Suppressor macrophage treated with lipopolysaccharide for 1 hour (primary cell): ENCODE data around the gene CELSR2.

Source experiments
- DNase-seq, 3 donors: peaks; one replicate each; pipeline ENCODE4 v3.0.0-alpha.2; 2020 to 2022

The CELSR2 gene

DNA sequence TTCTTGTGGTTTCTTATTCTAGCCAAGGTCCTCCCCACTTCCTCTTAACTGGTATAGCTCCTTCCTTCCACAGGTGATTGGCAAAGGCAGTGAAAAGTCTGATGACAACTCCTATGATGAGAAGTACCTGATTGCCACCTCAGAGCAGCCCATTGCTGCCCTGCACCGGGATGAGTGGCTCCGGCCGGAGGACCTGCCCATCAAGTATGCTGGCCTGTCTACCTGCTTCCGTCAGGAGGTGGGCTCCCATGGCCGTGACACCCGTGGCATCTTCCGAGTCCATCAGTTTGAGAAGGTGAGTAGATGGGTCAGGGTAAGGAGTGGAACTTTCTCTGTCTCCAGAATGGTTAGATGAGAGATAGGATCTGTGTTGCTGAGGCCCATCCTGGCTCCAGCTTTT lies 14.2 kb upstream of the CELSR2 start:
- DNase-seq: no peak

DNA sequence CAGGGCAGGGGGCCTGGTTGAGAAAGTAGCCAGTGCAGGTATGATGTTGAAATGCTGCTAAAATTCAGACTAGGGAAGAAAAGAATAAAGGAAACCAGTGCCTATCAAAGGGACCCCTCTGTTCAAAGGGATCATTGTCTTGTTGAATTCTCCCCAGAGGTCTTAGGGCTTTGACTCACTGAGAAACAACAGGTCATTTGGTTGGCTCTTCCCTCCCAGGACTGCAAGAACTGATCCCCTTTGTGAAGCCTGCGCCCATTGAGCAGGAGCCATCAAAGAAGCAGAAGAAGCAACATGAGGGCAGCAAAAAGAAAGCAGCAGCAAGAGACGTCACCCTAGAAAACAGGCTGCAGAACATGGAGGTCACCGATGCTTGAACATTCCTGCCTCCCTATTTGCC lies 11.8 kb upstream of the CELSR2 start:
- DNase-seq: no peak

DNA sequence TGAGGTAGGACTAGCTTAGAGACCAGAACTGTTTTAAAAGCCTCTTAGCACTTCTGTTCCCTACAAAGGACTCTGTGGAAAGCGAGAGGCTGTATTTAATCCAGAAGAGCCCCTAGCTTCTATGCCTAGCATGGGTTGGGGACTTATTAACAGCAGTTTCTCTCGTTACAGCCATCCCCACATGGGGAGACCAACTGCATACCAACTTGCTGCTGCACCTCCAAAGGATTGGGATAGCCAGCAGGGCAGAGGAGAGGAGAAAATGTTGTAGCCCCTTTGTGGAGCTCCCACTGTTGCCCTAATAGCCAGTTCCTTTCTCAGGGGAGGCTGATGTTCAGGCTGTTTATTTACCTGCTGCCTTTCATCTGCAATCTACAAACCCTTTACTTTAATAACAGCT lies 11.0 kb upstream of the CELSR2 start:
- no peak for DNase-seq

DNA sequence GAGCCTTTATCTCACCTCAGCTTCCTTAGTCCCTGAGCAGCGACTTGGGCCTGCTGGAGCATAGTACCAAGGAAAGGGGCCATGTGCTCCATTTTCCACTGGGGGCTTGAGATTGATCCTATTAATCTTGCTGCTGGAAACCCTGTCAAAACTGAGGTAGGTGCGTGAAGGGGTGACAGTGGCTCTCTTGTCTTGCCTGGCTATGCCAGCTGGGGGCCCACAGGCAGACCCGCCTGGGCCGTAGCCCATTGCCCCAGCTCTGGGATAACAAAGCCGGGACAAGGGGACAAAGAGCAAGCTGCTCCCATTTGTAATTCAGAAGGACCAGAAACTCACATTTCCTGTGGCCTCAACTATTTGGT lies 10.3 kb upstream of the CELSR2 start:
- no peak for DNase-seq

DNA sequence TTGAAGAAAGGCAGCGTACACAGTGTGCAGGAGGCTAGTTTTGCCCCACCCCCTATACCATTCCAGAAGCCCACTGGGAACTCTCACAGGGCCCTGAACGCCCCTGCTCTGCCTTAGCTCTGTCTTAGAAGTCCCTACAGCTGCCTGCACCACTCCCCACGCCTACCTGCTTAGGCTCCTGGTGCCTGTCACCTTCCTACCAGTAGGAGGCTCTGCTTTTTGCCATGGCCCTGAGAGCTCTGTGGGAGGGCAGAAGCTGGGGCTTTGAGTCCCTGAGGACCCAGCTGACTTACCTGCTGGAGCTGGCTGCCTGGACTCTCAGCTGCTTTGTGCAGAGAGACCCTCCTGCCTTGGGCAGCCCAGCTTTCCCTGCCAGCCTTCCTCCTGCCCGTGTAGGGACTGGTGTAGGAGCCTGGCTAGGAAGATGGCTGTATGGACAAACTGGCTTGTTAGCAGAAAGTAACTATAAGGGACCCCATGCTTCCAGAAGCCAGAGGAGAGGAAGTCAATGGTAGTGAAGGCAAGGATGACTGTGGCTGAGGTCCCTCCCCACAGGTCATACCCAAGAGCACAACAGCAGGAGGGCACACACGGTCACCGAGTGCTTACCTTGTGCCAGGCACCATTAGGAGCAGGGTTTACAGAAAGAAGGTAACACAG lies 9.8 kb upstream of the CELSR2 start:
- DNase-seq: peak in 2 of 3 donors; percentile 31 to 45

DNA sequence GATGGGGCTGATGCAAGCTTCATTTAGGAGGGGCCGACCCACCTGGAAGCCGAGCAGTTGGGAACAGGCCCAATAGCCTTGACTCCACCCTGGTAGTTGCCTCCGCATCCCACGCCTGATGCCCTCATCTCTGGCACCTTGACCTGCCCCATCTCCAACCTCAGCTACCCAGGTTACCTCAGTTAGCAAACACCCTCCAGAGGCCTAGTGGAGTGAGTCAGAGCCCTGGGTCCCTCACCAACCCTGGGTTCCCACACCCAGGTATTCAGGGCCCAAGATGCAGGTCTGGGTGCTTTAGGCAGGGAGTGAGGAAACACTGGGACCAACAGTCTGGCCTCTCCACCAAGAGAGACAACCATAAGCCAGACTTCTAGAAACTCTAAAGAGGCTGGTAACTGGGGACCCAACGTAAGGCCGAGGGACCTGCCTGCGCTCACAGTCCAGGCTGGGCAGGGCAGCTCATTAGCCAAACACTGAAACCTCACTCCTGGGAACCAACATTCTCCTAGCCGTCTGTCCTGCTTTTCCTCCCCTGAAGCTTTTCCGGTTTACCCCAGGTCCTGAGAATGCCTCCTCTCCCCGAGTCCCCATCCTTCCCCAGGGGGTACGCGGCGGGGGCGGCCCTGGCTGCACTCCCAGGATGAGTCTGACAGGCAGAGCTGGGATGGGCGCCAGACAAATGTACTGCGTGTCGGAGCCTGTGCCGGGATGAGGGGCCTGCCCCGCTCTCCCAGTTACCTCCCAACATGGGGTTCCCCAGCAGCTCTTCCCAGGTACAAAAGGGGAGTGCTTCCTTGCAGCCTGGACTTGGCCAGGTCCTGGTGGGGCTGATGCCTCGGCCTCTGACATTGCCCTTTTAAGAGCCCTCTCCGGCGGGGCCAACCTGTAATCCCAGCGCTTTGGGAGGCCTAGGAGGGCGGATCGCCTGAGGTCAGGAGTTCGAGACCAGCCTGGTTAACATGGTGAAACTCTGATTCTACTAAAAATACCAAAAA lies 8.9 kb upstream of the CELSR2 start:
- peak in 2 of 3 donors; percentile 12 to 27 for DNase-seq

DNA sequence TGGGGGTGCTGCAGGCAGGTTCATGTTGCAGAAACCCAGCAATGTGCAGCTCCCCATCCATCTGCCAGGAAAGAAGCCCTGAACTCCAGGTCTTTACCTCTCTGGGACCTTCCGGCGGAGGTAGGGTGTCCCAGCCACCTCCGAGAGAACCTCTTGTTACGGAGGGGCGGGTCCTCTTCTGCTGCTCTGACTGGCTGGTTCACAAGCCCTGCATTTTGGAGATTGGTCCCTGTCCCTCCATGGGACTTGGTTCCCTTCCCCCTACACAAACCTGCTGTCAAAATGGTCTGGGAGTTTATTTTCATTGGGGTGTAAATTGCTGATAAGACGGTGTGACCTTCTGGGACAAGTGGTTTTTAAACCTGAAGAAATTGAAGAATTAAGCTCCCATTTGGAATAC lies 8.0 kb upstream of the CELSR2 start:
- no peak for DNase-seq

DNA sequence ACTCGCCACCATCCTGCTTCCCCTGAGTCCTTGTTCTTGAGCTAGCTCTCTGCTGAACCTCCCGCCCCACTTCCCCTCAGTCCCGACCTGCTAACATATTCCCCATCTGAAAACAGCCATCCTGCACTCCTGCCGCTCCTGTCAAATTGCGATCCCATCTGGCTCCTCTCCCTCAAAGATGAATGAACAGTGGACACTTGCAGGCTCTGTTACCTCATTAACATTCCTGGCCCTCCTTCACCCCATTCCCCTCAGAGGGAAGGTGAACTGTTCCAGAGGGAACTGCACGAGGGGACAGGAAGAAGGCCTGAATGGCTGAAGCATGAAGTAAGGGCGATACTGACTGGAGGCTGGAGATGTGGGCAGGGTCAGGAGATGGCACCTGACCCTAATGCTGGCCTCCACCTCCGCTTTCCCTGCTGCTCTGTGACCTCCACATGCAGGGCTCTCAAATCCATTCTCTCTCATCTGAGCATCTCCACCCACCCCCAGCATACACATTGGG lies 7.4 kb upstream of the CELSR2 start:
- DNase-seq: no peak

DNA sequence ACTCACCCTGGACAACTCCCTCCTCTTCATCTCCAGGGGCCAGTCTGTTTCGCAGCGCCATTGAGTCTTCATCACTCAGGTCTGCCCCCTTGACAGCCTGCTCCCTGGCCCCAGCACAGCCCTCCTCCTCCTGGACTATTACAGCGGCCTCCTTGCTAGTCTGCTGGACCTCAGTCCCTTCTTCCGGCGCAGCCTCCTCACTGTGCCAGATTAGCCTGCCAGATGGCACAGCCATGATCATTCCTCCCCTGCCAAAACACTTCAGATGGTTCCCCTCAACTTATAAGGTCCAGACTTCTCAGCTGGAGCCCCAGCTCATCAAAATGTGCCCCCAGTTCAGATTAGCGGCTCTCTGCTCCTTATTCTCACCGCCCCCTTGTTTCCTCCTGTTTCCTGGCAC lies 7.0 kb upstream of the CELSR2 start:
- DNase-seq: no peak

DNA sequence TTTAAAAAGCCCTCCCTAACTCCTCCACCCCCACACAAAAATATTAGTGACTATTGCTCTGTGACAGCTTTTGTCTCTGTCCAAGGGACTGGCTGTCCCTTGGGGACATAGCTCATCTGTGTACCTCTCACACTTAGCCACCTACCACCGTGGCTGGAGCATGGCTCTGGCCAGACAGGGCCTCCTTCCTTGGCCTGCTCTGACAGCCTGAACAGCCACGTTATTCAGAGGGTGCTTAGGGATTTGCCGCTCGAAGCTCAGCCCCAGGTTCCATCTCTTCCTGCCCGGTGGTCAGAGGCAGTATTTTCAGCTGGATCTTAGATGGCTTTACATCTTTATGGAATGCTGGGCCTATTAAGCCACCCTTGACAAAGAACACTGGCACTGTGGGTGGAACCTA lies 6.1 kb upstream of the CELSR2 start:
- DNase-seq: no peak

DNA sequence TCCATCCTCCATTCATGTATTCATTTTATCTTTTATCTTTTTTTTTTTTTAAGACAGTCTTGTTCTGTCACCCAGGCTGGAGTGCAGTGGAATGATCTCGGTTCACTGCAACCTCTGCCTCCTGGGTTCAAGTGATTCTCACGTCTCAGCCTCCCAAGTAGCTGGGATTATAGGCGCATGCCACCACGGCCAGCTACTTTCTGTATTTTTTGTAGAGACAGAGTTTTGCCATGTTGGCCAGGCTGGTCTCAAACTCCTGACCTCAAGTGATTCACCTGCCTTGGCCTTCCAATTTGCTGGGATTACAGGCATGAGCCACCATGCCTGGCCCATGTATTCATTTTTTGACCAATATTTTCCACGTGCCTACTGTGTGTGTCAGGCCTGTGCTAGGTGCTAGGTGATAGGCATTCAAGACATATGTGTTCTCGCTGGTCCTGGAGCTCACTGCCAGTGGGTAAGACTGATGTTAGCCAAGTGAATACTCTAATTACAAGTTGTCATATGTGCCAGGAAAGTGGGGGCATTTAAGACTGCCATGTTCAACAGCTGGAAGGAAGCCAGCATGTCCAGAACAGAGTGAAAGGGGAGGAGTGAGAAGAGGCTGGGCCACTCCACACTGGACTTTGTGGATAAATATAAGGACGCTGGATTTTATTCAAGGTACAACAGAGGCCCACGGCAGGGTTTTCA lies 5.3 kb upstream of the CELSR2 start:
- no peak for DNase-seq

DNA sequence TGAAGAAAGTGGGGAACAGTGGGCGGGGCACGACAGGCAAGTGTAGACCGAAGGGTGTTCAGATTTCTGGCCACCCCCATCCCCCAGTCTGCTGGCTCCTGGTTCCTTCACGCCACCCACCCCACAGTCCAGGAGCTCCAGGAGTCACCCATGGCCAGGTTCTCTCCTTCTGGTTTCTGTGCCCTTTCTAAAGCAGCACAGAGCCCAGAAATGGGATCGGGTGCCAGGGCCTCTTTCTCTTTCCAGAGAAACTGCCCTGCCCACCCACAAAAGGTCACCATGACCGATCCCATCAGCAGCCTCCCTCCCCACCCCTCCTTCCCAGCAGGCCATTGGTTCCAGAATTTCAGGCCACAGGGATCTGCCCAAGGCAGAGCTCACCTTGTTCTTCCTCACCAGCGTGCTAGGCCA lies 3.2 kb upstream of the CELSR2 start:
- no peak for DNase-seq

DNA sequence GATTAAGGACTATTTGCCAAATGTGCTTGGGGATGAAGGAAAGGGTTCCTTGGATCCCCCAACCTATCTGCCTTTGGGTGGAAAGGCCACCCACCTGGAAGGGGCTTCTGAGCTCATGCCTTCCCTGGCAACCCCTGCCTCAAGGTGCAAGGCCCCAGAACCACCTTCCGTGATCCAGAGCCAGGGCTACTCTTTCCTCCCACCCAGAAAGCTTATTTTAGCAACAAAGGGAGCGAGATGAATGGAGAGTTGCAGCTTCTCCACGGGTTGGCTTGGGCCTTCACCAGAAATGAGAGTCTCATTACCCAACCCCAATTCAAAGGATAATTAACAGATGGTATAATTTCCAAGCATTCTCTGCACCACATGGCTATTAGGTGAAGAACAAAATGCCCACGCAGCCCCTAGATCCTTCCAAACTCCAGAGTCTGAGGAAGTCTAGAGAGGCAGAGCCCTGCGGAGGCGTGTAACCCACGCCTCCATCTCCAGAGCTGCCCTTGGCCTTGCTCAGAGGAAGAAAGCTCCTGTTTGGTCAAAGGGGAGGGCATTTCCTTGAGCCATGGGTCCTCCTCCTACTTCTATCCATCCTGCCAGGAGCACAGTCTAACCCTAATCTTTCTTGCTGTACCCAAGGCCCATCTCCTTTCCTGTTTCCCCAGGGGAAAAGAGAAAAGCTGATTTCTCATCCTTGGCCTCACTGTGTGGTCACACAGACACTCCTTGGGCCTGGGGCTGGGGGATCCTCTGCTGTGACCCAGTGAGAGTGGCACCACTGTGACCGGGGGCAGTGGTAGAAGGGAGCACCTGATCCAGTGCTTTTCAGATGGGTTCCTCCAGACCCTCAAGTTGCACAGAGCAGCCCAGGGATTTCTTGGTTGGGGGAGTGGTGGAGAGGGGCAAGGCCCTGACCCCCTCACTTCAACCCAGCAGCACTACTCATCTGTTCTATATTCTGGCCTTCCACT lies 1.7 kb upstream of the CELSR2 start:
- DNase-seq: peak in 2 of 3 donors; percentile 9 to 19

DNA sequence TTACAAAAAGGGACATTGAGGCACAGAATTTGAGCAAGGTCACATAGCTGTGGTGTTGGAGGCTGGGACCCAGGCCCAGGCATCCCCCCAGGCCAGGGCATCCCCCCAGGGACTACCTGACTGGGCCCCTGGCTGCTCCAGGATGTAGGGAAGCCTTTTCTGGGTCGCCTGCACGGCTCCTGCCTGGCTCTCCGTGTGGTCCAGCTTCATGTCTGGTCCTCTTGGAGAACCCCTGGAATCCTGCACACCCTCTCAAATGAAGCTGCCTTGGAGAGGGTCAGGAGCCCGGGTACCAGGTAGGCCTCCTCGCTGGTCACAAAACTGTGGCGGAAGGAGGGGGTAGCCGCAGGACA lies 919 bp upstream of the CELSR2 start:
- no peak for DNase-seq

DNA sequence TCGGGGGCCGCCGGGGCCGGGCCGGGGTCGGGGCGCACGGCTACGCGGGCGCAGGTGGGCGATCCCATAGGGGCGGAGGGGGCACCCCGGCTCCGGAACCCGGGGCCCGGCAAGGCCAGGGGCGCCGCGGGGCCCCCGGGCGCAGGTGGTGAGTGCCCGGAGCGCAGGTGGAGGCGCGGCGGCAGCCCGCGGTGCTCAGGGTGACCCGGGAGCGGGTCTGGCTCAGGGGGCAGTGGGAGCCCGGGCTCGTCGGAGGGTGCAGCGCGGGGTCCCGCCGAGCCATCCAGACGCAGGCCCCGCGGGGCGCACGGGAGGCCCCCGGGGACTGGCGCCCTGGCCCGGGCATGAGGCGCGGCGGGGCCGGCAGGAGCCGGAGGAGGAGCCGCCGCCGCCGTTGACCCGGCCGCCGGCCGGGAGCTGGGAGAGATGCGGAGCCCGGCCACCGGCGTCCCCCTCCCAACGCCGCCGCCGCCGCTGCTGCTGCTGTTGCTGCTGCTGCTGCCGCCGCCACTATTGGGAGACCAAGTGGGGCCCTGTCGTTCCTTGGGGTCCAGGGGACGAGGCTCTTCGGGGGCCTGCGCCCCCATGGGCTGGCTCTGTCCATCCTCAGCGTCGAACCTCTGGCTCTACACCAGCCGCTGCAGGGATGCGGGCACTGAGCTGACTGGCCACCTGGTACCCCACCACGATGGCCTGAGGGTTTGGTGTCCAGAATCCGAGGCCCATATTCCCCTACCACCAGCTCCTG lies 489 bp downstream of the CELSR2 start:
- DNase-seq: peak in 2 of 3 donors; percentile 30 to 58

DNA sequence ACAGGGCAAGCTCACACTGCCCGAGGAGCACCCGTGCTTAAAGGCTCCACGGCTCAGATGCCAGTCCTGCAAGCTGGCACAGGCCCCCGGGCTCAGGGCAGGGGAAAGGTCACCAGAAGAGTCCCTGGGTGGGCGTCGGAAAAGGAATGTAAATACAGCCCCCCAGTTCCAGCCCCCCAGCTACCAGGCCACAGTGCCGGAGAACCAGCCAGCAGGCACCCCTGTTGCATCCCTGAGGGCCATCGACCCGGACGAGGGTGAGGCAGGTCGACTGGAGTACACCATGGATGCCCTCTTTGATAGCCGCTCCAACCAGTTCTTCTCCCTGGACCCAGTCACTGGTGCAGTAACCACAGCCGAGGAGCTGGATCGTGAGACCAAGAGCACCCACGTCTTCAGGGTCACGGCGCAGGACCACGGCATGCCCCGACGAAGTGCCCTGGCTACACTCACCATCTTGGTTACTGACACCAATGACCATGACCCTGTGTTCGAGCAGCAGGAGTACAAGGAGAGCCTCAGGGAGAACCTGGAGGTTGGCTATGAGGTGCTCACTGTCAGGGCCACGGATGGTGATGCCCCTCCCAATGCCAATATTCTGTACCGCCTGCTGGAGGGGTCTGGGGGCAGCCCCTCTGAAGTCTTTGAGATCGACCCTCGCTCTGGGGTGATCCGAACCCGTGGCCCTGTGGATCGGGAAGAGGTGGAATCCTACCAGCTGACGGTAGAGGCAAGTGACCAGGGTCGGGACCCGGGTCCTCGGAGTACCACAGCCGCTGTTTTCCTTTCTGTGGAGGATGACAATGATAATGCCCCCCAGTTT lies 1.3 kb downstream of the CELSR2 start:
- DNase-seq: no peak

DNA sequence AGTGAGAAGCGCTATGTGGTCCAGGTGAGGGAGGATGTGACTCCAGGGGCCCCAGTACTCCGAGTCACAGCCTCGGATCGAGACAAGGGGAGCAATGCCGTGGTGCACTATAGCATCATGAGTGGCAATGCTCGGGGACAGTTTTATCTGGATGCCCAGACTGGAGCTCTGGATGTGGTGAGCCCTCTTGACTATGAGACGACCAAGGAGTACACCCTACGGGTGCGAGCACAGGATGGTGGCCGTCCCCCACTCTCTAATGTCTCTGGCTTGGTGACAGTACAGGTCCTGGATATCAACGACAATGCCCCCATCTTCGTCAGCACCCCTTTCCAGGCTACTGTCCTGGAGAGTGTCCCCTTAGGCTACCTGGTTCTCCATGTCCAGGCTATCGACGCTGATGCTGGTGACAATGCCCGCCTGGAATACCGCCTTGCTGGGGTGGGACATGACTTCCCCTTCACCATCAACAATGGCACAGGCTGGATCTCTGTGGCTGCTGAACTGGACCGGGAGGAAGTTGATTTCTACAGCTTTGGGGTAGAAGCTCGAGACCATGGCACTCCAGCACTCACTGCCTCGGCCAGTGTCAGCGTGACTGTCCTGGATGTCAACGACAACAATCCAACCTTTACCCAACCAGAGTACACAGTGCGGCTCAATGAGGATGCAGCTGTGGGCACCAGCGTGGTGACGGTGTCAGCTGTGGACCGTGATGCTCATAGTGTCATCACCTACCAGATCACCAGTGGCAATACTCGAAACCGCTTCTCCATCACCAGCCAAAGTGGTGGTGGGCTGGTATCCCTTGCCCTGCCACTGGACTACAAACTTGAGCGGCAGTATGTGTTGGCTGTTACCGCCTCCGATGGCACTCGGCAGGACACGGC lies 2.2 kb downstream of the CELSR2 start:
- DNase-seq: no peak

DNA sequence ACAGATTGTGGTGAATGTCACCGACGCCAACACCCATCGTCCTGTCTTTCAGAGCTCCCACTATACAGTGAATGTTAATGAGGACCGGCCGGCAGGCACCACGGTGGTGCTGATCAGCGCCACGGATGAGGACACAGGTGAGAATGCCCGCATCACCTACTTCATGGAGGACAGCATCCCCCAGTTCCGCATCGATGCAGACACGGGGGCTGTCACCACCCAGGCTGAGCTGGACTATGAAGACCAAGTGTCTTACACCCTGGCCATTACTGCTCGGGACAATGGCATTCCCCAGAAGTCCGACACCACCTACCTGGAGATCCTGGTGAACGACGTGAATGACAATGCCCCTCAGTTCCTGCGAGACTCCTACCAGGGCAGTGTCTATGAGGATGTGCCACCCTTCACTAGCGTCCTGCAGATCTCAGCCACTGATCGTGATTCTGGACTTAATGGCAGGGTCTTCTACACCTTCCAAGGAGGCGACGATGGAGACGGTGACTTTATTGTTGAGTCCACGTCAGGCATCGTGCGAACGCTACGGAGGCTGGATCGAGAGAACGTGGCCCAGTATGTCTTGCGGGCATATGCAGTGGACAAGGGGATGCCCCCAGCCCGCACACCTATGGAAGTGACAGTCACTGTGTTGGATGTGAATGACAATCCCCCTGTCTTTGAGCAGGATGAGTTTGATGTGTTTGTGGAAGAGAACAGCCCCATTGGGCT lies 3.0 kb downstream of the CELSR2 start:
- no peak for DNase-seq
